Tibial nerve (tissue), 4 donors: ENCODE data around the gene SLMAP. TPM values are rescaled to one million over a fixed set of nuclear protein-coding genes. Genes with fewer than 3 reads are reported as not detected.

Source experiments
- DNase-seq, 2 donors: peaks; one replicate each; pipeline ENCODE4 v3.0.0-alpha.2; 2019; ENCODE audit warnings: low spot score in 2 of 2
- H3K27ac ChIP-seq, 4 donors: fragments of 200-600 bp; sonication (generic) in 3 of 4; one replicate each; pipeline ENCODE4 v1.5.1; 2017 to 2019; ENCODE audit warnings: mild to moderate bottlenecking in 1 of 4
- H3K27me3 ChIP-seq, 2 donors: fragments of 200-600 bp; sonication (generic) in 1 of 2; one replicate each; pipeline versions ENCODE4 v1.5.1 to v1.6.0; 2017 to 2019
- H3K36me3 ChIP-seq, 3 donors: fragments of 200-600 bp; sonication (generic); one replicate each; pipeline ENCODE4 v1.5.1; 2018 to 2019
- H3K4me1 ChIP-seq, 4 donors: fragments of 200-600 bp; sonication (generic) in 3 of 4; one replicate each; pipeline ENCODE4 v1.5.1; 2017 to 2019
- H3K4me3 ChIP-seq, 4 donors: fragments of 200-600 bp; sonication (generic) in 3 of 4; one replicate each; pipeline ENCODE4 v1.5.1; 2017 to 2019; ENCODE audit warnings: mild to moderate bottlenecking in 1 of 4, moderate library complexity in 1 of 4
- H3K9me3 ChIP-seq, 4 donors: fragments of 200-600 bp; sonication (generic) in 3 of 4; one replicate each; pipeline ENCODE4 v1.5.1; 2017 to 2019
- CTCF ChIP-seq, 5 experiments: fragments of 200-600 bp in 3 of 5; fragments of 450-650 bp in 2 of 5; sonication (generic) in 3 of 5; IDR thresholded peaks; one replicate each; pipeline ENCODE4 v1.5.1; 2016 to 2019; ENCODE audit warnings: antibody characterized with exemption in 5 of 5, mild to moderate bottlenecking in 3 of 5, moderate library complexity in 2 of 5
- EP300 ChIP-seq, 2 donors: sonication (generic); formaldehyde crosslinking; IDR thresholded peaks; one replicate each; pipeline ENCODE4 v1.6.1; 2017; ENCODE audit warnings: antibody characterized with exemption in 2 of 2, mild to moderate bottlenecking in 1 of 2
- POLR2A ChIP-seq, 2 donors: fragments of 450-650 bp; IDR thresholded peaks; one replicate each; pipeline ENCODE4 v1.6.1; 2017; ENCODE audit warnings: antibody characterized with exemption in 2 of 2, mild to moderate bottlenecking in 2 of 2, moderate library complexity in 2 of 2
- WGBS, 2 donors: methylation state at CpG; one replicate each; pipeline ENCODE4 v1.1.5; 2018; 5-methylcytosine and 5-hydroxymethylcytosine counted together
- total RNA-seq, 4 donors: library from RNA; depleted of rRNA; stranded (reverse); fragments of >200 nt; gene quantifications; one replicate each; pipeline ENCODE4 v1.1.0, GENCODE V29; 2016

Gene SLMAP
- total RNA-seq, 4 donors from 2014 or later: 66.6 to 101 (median 87.4) TPM

GRCh38 chr3:57757642-57758297 lies 1.7 kb downstream of the SLMAP start:
- H3K36me3 ChIP-seq: peaks cover 0 to 11% (median 0%) of the 10 kb centered on the region in 3 donors
- DNase-seq: no peak
- H3K27ac ChIP-seq: peak overlapping the region; percentile 61 to 91 (median 82)
- 17 to 41% methylated on average over 25 to 26 of the region's 26 CpGs for WGBS, 2 donors
- no peaks in the 10 kb centered on the region for H3K27me3 ChIP-seq
- H3K9me3 ChIP-seq: no peaks in the 10 kb centered on the region
- H3K4me1 ChIP-seq: peaks cover 0 to 59% (median 25%) of the 10 kb centered on the region in 4 donors
- H3K4me3 ChIP-seq: peak overlapping the region; percentile 63 to 93 (median 80)
- no peak for TF ChIP-seq POLR2A (IDR thresholded peaks at IDR 0.05)
- TF ChIP-seq EP300 (IDR thresholded peaks at IDR 0.05): no peak
- TF ChIP-seq CTCF (IDR thresholded peaks at IDR 0.05): no peak

- peaks cover 0 to 11% (median 0%) of the 10 kb centered on the region in 3 donors for H3K36me3 ChIP-seq
- no peak for TF ChIP-seq POLR2A (IDR thresholded peaks at IDR 0.05)
- TF ChIP-seq EP300 (IDR thresholded peaks at IDR 0.05): no peak
- TF ChIP-seq CTCF (IDR thresholded peaks at IDR 0.05): no peak
- no peak for DNase-seq
- peak overlapping the region in 1 of 4 donors; percentile 93 for H3K4me3 ChIP-seq
- 67 to 77% methylated on average over 2 of the region's 2 CpGs for WGBS, 2 donors
- H3K4me1 ChIP-seq: peaks cover 0 to 67% (median 27%) of the 10 kb centered on the region in 4 donors
- H3K27ac ChIP-seq: peak overlapping the region in 2 of 4 donors; percentile 13 to 91
- no peaks in the 10 kb centered on the region for H3K27me3 ChIP-seq
- H3K9me3 ChIP-seq: no peaks in the 10 kb centered on the region
These were observed 2.6 kb downstream of the SLMAP start for GRCh38 chr3:57758686-57759085.

- no peak for TF ChIP-seq POLR2A (IDR thresholded peaks at IDR 0.05)
- TF ChIP-seq CTCF (IDR thresholded peaks at IDR 0.05): no peak
- no peak for TF ChIP-seq EP300 (IDR thresholded peaks at IDR 0.05)
- peaks cover 0 to 9% (median 0%) of the 10 kb centered on the region in 3 donors for H3K36me3 ChIP-seq
- WGBS, 2 donors: 79 to 82% methylated on average over 2 of the region's 2 CpGs
- no peak overlapping the region for H3K4me3 ChIP-seq
- H3K27me3 ChIP-seq: no peaks in the 10 kb centered on the region
- peaks cover 0 to 62% (median 8%) of the 10 kb centered on the region in 4 donors for H3K4me1 ChIP-seq
- DNase-seq: no peak
- H3K9me3 ChIP-seq: no peaks in the 10 kb centered on the region
- H3K27ac ChIP-seq: no peak overlapping the region
These were observed 8.7 kb downstream of the SLMAP start for GRCh38 chr3:57764794-57765193.

GRCh38 chr3:57768595-57768994 lies 12.5 kb downstream of the SLMAP start:
- no peaks in the 10 kb centered on the region for H3K27me3 ChIP-seq
- H3K9me3 ChIP-seq: no peaks in the 10 kb centered on the region
- no peaks in the 10 kb centered on the region for H3K36me3 ChIP-seq
- DNase-seq: no peak
- H3K27ac ChIP-seq: no peak overlapping the region
- peaks cover 0 to 43% (median 3%) of the 10 kb centered on the region in 4 donors for H3K4me1 ChIP-seq
- 98 to 100% methylated on average over 3 of the region's 3 CpGs for WGBS, 2 donors
- no peak overlapping the region for H3K4me3 ChIP-seq
- TF ChIP-seq CTCF (IDR thresholded peaks at IDR 0.05) (no peak), EP300 (IDR thresholded peaks at IDR 0.05) (no peak), POLR2A (IDR thresholded peaks at IDR 0.05) (no peak)

GRCh38 chr3:57770009-57770827 lies 14.1 kb downstream of the SLMAP start:
- H3K4me3 ChIP-seq: no peak overlapping the region
- DNase-seq: no peak
- peaks cover 0 to 30% (median 0%) of the 10 kb centered on the region in 4 donors for H3K4me1 ChIP-seq
- WGBS, 2 donors: 34 to 43% methylated on average over 4 of the region's 4 CpGs
- no peaks in the 10 kb centered on the region for H3K27me3 ChIP-seq
- no peaks in the 10 kb centered on the region for H3K36me3 ChIP-seq
- H3K27ac ChIP-seq: no peak overlapping the region
- H3K9me3 ChIP-seq: no peaks in the 10 kb centered on the region
- TF ChIP-seq CTCF (IDR thresholded peaks at IDR 0.05) (no peak), POLR2A (IDR thresholded peaks at IDR 0.05) (no peak), EP300 (IDR thresholded peaks at IDR 0.05) (no peak)
